GM12878 (cell line): Measurements from ENCODE around the gene MXRA7. TPM values are rescaled to one million over a fixed set of nuclear protein-coding genes. Genes with fewer than 3 reads are reported as not detected.

Source experiments
- ASH2L ChIP-seq: fragments of 300-600, 200-600 bp; sonication (generic); IDR thresholded peaks from 2 replicates; pipeline ENCODE4 v1.6.1; 2017; ENCODE audit warnings: low read depth, mild to moderate bottlenecking, borderline replicate concordance
- BCLAF1 ChIP-seq: fragments of 450-650 bp; IDR thresholded peaks from 2 replicates; pipeline ENCODE4 v1.6.1; 2017; ENCODE audit warnings: antibody characterized with exemption, mild to moderate bottlenecking, moderate library complexity
- DPF2 ChIP-seq: fragments of 450-650 bp; IDR thresholded peaks from 2 replicates; pipeline ENCODE4 v1.6.1; 2017; ENCODE audit warnings: mild to moderate bottlenecking
- E4F1 ChIP-seq: fragments of 450-650 bp; IDR thresholded peaks from 2 replicates; pipeline ENCODE4 v1.6.1; 2018; ENCODE audit warnings: borderline replicate concordance, mild to moderate bottlenecking; ENCODE audit not compliant: partially characterized antibody
- FOS ChIP-seq: IDR thresholded peaks from 3 replicates; pipeline ENCODE4 v1.6.1; 2011; ENCODE audit warnings: borderline replicate concordance; ENCODE audit not compliant: insufficient read length; ENCODE audit errors: extremely low read depth
- NFIC ChIP-seq: IDR thresholded peaks from 2 replicates; pipeline ENCODE4 v1.6.1; 2012; ENCODE audit warnings: low read depth, mild to moderate bottlenecking, inconsistent platforms, low read length, moderate library complexity
- NFXL1 ChIP-seq: fragments of 450-650 bp; IDR thresholded peaks from 2 replicates; pipeline ENCODE4 v1.6.1; 2017; ENCODE audit warnings: antibody characterized with exemption, mild to moderate bottlenecking, borderline replicate concordance
- NFYB ChIP-seq: IDR thresholded peaks from 2 replicates; pipeline ENCODE4 v1.6.1; 2011; ENCODE audit warnings: low read depth, mild to moderate bottlenecking, low read length, improper control_type of control experiment, moderate library complexity; ENCODE audit not compliant: insufficient read depth
- NR2F1 ChIP-seq: fragments of 450-650 bp; conservative IDR thresholded peaks from 2 replicates; pipeline ENCODE4 v1.6.1; 2017; ENCODE audit warnings: mild to moderate bottlenecking
- PAX8 ChIP-seq: fragments of 450-650 bp; IDR thresholded peaks from 2 replicates; pipeline ENCODE4 v1.6.1; 2017; ENCODE audit warnings: mild to moderate bottlenecking, moderate library complexity
- PML ChIP-seq: IDR thresholded peaks from 2 replicates; pipeline ENCODE4 v1.6.1; 2012; ENCODE audit warnings: low read length, inconsistent platforms
- POLR2AphosphoS2 ChIP-seq: IDR thresholded peaks from 2 replicates; pipeline ENCODE4 v1.6.1; 2011; ENCODE audit warnings: low read depth, mild to moderate bottlenecking, low read length, improper control_type of control experiment, moderate library complexity
- POLR2AphosphoS5 ChIP-seq: IDR thresholded peaks from 2 replicates; pipeline ENCODE4 v1.6.1; 2011; ENCODE audit warnings: mild to moderate bottlenecking, low read length, inconsistent platforms
- RUNX3 ChIP-seq: IDR thresholded peaks from 2 replicates; pipeline ENCODE4 v1.6.1; 2012; ENCODE audit warnings: low read length, inconsistent platforms
- SMC3 ChIP-seq: IDR thresholded peaks from 2 replicates; pipeline ENCODE4 v1.6.1; 2011; ENCODE audit warnings: low read length, improper control_type of control experiment, borderline replicate concordance
- SREBF2 ChIP-seq: IDR thresholded peaks from 2 replicates; pipeline ENCODE4 v1.6.1; 2012; ENCODE audit warnings: mild to moderate bottlenecking, low read length
- STAT3 ChIP-seq: IDR thresholded peaks from 2 replicates; pipeline ENCODE4 v1.6.1; 2011; ENCODE audit warnings: low read depth, low read length, improper control_type of control experiment
- TARDBP ChIP-seq: IDR thresholded peaks from 2 replicates; pipeline ENCODE4 v1.6.1; 2016; ENCODE audit warnings: borderline replicate concordance
- ZBTB4 ChIP-seq: fragments of 450-650 bp; formaldehyde crosslinking; IDR thresholded peaks from 2 replicates; pipeline ENCODE4 v1.4.0; 2022; ENCODE audit warnings: mild to moderate bottlenecking, moderate library complexity
- ZNF384 ChIP-seq: IDR thresholded peaks from 2 replicates; pipeline ENCODE4 v1.6.1; 2012; ENCODE audit warnings: low read depth, mild to moderate bottlenecking, low read length, improper control_type of control experiment, borderline replicate concordance
- ZSCAN29 ChIP-seq: fragments of 450-650 bp; IDR thresholded peaks from 2 replicates; pipeline ENCODE4 v1.6.1; 2017; ENCODE audit warnings: mild to moderate bottlenecking, moderate library complexity
- polyA plus RNA-seq, 11 experiments: library from polyadenylated mRNA; depleted of rRNA in 4 of 11; unstranded in 6 of 11; stranded (reverse) in 5 of 11; fragments of >200 nt; fragmentation: Nextera tagmentation in 4 of 11; fragmentation: Illumina TruSeq in 1 of 11; extraction: Ambion mirVana in 4 of 11; extraction: Trizol in 1 of 11; gene quantifications; 1 replicate in 1 of 11; 2 replicates in 10 of 11; pipeline versions ENCODE4 v1.2.1 to v1.2.3, GENCODE V29; 2011 to 2016; ENCODE audit warnings: inconsistent platforms in 2 of 11, missing spikeins in 2 of 11, low read depth in 1 of 11
- total RNA-seq, 4 experiments: library from RNA; depleted of rRNA in 3 of 4; stranded (reverse); fragments of >200 nt in 3 of 4; fragmentation: Illumina TruSeq in 1 of 4; extraction: Trizol in 1 of 4; gene quantifications; 2 replicates each; pipeline versions ENCODE4 v1.2.1 to v1.2.3, GENCODE V29; 2013 to 2021
- TF ChIP-seq, protein P1 (sequence below): fragments of 450-650 bp; conservative IDR thresholded peaks from 2 replicates; pipeline ENCODE4 v1.6.1; 2017; ENCODE audit warnings: mild to moderate bottlenecking, moderate library complexity

MXRA7 gene
- total and polyA plus RNA-seq, 10 of the 15 experiments (the other 5 are each of a cell fraction or from before 2014, with no cell fraction given), result 0.03 to 2.0 (median 0.33) TPM

DNA sequence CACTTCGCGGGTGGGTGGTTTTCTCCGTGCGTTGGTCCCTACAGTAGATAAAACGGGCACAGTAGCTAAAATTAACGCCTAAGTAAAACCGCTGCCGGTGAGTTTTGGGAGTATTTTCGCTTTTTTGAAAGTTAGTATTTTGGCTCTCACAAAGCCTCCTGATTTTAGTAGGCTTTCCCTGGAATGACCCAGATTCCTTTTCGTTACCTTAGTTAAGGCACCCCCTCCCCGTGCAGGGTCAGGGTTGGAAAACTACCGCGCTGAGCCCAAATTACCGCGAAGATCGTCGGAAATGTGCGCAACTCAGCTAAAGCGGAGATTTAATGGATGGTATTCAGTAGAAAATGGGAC, 38.9 kb downstream of the MXRA7 start (continued):
- TF ChIP-seq STAT3 (no peak), POLR2AphosphoS2 (0 out of 2 replicates have a peak, but pooled peaks have one; percentile 25), PAX8 (no peak), NFXL1 (no peak), DPF2 (no peak), ZBTB4 (CRISPR knock-in tag) (no peak), E4F1 (no peak), FOS (no peak), NR2F1 (0 out of 2 replicates have a peak, but pooled peaks have one; percentile 17), ASH2L (no peak), SMC3 (no peak), NFIC (peak; percentile 20; the same call in 1 of the 2 replicates), PML (0 out of 2 replicates have a peak, but pooled peaks have one; percentile 72), ZNF384 (no peak), ZSCAN29 (no peak), POLR2AphosphoS5 (peak; percentile 80), NFYB (no peak), SREBF2 (no peak), TARDBP (no peak), RUNX3 (peak; percentile 87), BCLAF1 (no peak)
- TF ChIP-seq, protein P1, sequence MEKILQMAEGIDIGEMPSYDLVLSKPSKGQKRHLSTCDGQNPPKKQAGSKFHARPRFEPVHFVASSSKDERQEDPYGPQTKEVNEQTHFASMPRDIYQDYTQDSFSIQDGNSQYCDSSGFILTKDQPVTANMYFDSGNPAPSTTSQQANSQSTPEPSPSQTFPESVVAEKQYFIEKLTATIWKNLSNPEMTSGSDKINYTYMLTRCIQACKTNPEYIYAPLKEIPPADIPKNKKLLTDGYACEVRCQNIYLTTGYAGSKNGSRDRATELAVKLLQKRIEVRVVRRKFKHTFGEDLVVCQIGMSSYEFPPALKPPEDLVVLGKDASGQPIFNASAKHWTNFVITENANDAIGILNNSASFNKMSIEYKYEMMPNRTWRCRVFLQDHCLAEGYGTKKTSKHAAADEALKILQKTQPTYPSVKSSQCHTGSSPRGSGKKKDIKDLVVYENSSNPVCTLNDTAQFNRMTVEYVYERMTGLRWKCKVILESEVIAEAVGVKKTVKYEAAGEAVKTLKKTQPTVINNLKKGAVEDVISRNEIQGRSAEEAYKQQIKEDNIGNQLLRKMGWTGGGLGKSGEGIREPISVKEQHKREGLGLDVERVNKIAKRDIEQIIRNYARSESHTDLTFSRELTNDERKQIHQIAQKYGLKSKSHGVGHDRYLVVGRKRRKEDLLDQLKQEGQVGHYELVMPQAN, result no peak
